Heart left ventricle (tissue), 16 donors: ENCODE data around the gene POTEJ. TPM values are rescaled to one million over a fixed set of nuclear protein-coding genes. Genes with fewer than 3 reads are reported as not detected.
"Not testable (repeated sequence)": the region's sequence is repeated elsewhere in the genome, so short reads cannot be mapped to it uniquely, and the experiment has no call there.

ENCODE experiments used
- ATAC-seq, 4 donors: fragments of 200-7000 bp; cut with Tn5 transposase; one replicate each; pipeline ENCODE4 v1.9.1; 2020 to 2022; ENCODE audit warnings: moderate library complexity in 4 of 4, mild to moderate bottlenecking in 3 of 4, moderate number of reproducible peaks in 1 of 4
- DNase-seq, 5 donors: peaks; one replicate each; pipeline ENCODE4 v3.0.0-alpha.2; 2020
- H3K27ac ChIP-seq, 12 donors: fragments of 200-600 bp; sonication (generic) in 4 of 12; one replicate each; pipeline versions ENCODE4 v1.5.0 to v1.8.0; 2016 to 2022; ENCODE audit warnings: mild to moderate bottlenecking in 2 of 12
- H3K27me3 ChIP-seq, 9 donors: fragments of 200-600 bp; sonication (generic) in 2 of 9; one replicate each; pipeline versions ENCODE4 v1.5.1 to v1.8.0; 2016 to 2022; ENCODE audit warnings: mild to moderate bottlenecking in 3 of 9
- H3K36me3 ChIP-seq, 9 donors: fragments of 200-600 bp; sonication (generic) in 2 of 9; one replicate each; pipeline versions ENCODE4 v1.5.0 to v1.8.0; 2018 to 2022; ENCODE audit warnings: mild to moderate bottlenecking in 2 of 9
- H3K4me1 ChIP-seq, 12 donors: fragments of 200-600 bp; sonication (generic) in 4 of 12; one replicate each; pipeline versions ENCODE4 v1.5.0 to v1.8.0; 2016 to 2022; ENCODE audit warnings: mild to moderate bottlenecking in 3 of 12
- H3K4me3 ChIP-seq, 12 donors: fragments of 200-600 bp; sonication (generic) in 4 of 12; one replicate each; pipeline versions ENCODE4 v1.5.0 to v1.8.0; 2017 to 2022; ENCODE audit warnings: mild to moderate bottlenecking in 9 of 12, moderate library complexity in 4 of 12
- H3K9me3 ChIP-seq, 12 donors: fragments of 200-600 bp; sonication (generic) in 4 of 12; one replicate each; pipeline versions ENCODE4 v1.5.0 to v1.8.0; 2016 to 2022; ENCODE audit warnings: mild to moderate bottlenecking in 1 of 12
- WGBS, 4 donors: extraction: QIAGEN DNeasy Blood & Tissue Kit in 2 of 4; methylation state at CpG; one replicate each; pipeline versions ENCODE4 v1.1.5 to v1.1.7; 2013 to 2018; 5-methylcytosine and 5-hydroxymethylcytosine counted together
- intact Hi-C, 10 donors: fragments of 100-400 bp; cut with DNase I; formaldehyde crosslinking; loops; one replicate each; pipeline versions ENCODE4 v1.11.1 to v1.14.2; 2022
- polyA plus RNA-seq, 2 donors: library from polyadenylated mRNA; stranded (reverse); fragments of 200-250 nt; gene quantifications; one replicate each; pipeline ENCODE4 v1.2.3, GENCODE V29; 2013
- total RNA-seq, 9 donors: library from RNA; depleted of rRNA in 2 of 9; stranded (reverse); fragments of >200 nt in 2 of 9; fragmentation: NEBNext Ultra II Directional in 3 of 9; extraction: Animal tissue kit (Norgen Biotek cat#: 25700) in 3 of 9; gene quantifications; one replicate each; pipeline versions ENCODE4 v1.1.0 to v1.2.4, GENCODE V29; 2016 to 2023
- donor health status: ischemic (EF 13 %, LVEDD 7.1; RV severe dilation, severe dysfunction).
- donor health status: healthy with polysubstance abuse.
- donor health status: DM: no; HTN: yes; CAD: no.
- donor health status: DM: no; HTN: no; CAD: no.
- donor health status: ischemic (EF 25% LVEDD 6.9; RV normal size, moderate dysfunction).
- donor health status: ischemic (EF 25% LVEDD 5.7; RV mildly dilated, moderate dysfunction).
- donor health status: healthy.
- donor health status: DM: yes; HTN: yes; CAD: no.
- donor health status: ischemic (EF 35%, LVEDD 5.7; RV mildly dilated, moderate dysfunction).
- donor health status: nonischemic (EF 11% LVEDD 7.7; RV severe dilation, severe dysfunction).
- donor health status: DM: yes; HTN: yes; CAD: no.
- donor health status: PGD.
- donor health status: ischemic (EF 29% LVEDD 5.4; RV normal size, mild dysfunction).
- donor health status: nonischemic (EF 23%, LVEDD 6.1; RV moderate dilation, normal function).

Gene POTEJ
- total and polyA plus RNA-seq, 11 donors = 0.10 TPM; not detected in 10

GRCh38 chr2:130588688-130589458, 22.4 kb upstream of the POTEJ start:
- H3K4me1 ChIP-seq, H3K27ac ChIP-seq, H3K4me3 ChIP-seq, H3K27me3 ChIP-seq, H3K36me3 ChIP-seq, intact Hi-C loops, DNase-seq, H3K9me3 ChIP-seq: not testable (repeated sequence)
- ATAC-seq = peak in 1 of 4 donors; percentile 21
- WGBS, 4 donors = 70 to 100% methylated on average over 1 of the region's 11 CpGs; no CpG with 5 or more reads in 2 of the 4 donors

DNA sequence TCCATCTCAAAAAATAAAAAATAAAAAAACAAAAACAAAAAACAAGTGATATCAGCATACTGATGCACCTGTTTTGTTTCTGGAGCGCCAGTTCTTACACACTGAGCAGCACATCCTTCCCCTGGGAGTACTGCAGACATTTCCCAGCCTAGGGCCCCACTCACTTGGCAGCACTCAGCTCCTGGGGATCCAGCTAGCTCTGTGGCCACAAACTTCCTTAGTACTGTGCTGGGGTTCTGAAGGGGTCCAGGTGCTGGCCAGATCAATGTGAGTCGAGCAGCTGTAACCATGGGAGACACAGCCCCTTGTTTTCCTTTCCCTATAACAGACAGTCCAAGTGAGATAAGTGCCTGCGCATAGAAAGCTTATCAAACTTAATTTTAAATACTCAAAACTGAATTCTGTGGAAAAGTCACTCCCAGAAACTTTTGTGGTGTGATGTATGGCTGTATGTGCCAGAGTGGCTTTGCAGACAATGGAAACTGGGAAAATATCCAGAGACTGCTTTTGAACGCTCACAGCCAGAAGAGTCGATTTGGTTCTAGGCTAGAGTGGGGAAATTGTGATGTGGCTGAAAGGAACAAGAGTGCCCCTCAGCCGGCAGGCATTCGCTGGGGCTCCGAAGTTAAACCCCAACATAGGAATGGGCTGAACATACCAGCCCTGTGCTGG, 20.9 kb upstream of the POTEJ start:
- H3K4me3 ChIP-seq, H3K4me1 ChIP-seq, H3K27ac ChIP-seq, H3K9me3 ChIP-seq, intact Hi-C loops, H3K36me3 ChIP-seq, DNase-seq, H3K27me3 ChIP-seq: not testable (repeated sequence)
- ATAC-seq = peak in 1 of 4 donors; percentile 46
- WGBS, 4 donors = 9 to 20% (median 13%) methylated on average over 5 of the region's 8 CpGs

GRCh38 chr2:130590842-130591359, 20.3 kb upstream of the POTEJ start:
- peak; percentile 25 to 61 (median 48) for ATAC-seq
- H3K9me3 ChIP-seq, H3K27me3 ChIP-seq, H3K36me3 ChIP-seq, intact Hi-C loops, H3K4me3 ChIP-seq, H3K27ac ChIP-seq, H3K4me1 ChIP-seq: not testable (repeated sequence)
- DNase-seq = peak in 1 of 5 donors; percentile 3
- 0 to 15% (median 7%) methylated on average over 4 to 5 of the region's 7 CpGs for WGBS, 4 donors

- H3K4me3 ChIP-seq, H3K27me3 ChIP-seq, intact Hi-C loops, H3K27ac ChIP-seq, H3K36me3 ChIP-seq, DNase-seq, H3K9me3 ChIP-seq, H3K4me1 ChIP-seq: not testable (repeated sequence)
- WGBS, 4 donors = 39 to 61% (median 53%) methylated on average over 6 to 8 of the region's 40 CpGs
- ATAC-seq = peak in 2 of 4 donors; percentile 35 to 58
These were observed 18.3 kb upstream of the POTEJ start for GRCh38 chr2:130592791-130593414.

DNA sequence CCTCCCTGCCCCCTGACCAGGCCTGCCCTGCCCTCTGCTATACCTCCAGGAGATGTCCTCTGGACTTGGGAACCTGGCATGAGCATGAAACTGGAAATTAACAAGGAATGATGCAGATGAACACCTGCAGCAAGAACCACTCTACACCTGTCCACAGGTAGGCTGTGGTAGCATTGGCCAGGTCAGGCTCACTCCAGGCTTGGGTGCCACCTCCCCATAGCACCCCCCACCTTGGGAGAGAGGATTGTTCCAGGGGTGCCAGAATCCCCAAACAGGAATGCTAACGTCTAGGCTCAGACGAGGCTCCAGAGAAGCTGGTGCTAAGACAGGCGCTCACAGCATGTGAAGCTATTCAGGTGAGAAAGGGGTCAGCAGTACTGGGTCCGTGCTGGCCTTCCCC, 17.2 kb upstream of the POTEJ start:
- 73 to 100% (median 82%) methylated on average over 2 to 3 of the region's 4 CpGs for WGBS, 4 donors
- H3K27ac ChIP-seq, H3K9me3 ChIP-seq, H3K4me3 ChIP-seq, H3K27me3 ChIP-seq, H3K4me1 ChIP-seq, intact Hi-C loops, H3K36me3 ChIP-seq: not testable (repeated sequence)
- DNase-seq (peak in 1 of 5 donors; percentile 11), ATAC-seq (peak in 1 of 4 donors; percentile 10)

DNA sequence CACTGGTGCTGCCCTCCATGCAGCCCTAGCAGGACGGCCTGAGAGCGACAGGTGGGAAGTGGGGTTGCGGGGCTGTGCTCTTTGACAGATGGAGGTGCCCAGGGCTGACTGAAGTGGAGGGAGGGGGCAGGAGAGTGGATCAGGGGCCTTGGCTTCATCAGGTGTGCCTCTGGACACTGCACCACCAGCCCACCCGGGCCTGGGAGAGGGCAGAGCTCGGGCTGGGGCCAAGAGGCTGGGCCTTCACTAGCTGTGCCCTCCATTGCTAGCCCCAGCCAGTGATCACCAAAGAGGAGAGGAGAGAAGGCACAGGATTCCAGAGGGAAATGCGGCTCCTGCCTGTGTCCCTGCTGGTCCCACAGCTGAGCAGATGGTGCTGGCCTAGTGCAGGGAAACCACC, 14.5 kb upstream of the POTEJ start:
- peak in 1 of 5 donors; percentile 54 for DNase-seq
- H3K4me1 ChIP-seq, H3K9me3 ChIP-seq, H3K36me3 ChIP-seq, H3K4me3 ChIP-seq, H3K27ac ChIP-seq, H3K27me3 ChIP-seq, intact Hi-C loops: not testable (repeated sequence)
- 72 to 86% (median 79%) methylated on average over 2 of the region's 6 CpGs; no CpG with 5 or more reads in 1 of the 4 donors for WGBS, 4 donors
- ATAC-seq = peak in 1 of 4 donors; percentile 32

GRCh38 chr2:130597994-130598393, 13.2 kb upstream of the POTEJ start:
- intact Hi-C loops, ATAC-seq, H3K27me3 ChIP-seq, H3K4me3 ChIP-seq, H3K9me3 ChIP-seq, H3K36me3 ChIP-seq, H3K27ac ChIP-seq, DNase-seq, H3K4me1 ChIP-seq: not testable (repeated sequence)
- no CpG with 5 or more reads among the region's 22 CpGs for WGBS, 4 donors

- H3K9me3 ChIP-seq, ATAC-seq, H3K27me3 ChIP-seq, intact Hi-C loops, H3K4me1 ChIP-seq, H3K27ac ChIP-seq, DNase-seq, H3K36me3 ChIP-seq, H3K4me3 ChIP-seq: not testable (repeated sequence)
- 40 to 62% (median 53%) methylated on average over 13 to 14 of the region's 15 CpGs for WGBS, 4 donors
These were observed 12.8 kb upstream of the POTEJ start for GRCh38 chr2:130598463-130598862.

- H3K9me3 ChIP-seq, intact Hi-C loops, H3K27ac ChIP-seq, ATAC-seq, H3K27me3 ChIP-seq, H3K36me3 ChIP-seq, H3K4me3 ChIP-seq, H3K4me1 ChIP-seq, DNase-seq: not testable (repeated sequence)
- WGBS, 4 donors = no CpG with 5 or more reads among the region's 6 CpGs
These were observed 11.8 kb upstream of the POTEJ start, which contains the start of gene CFC1 for GRCh38 chr2:130599393-130599792. CFC1 (minus strand) TSS chr2:130599575; CDS start chr2:130599287, 288 bp downstream.

DNA sequence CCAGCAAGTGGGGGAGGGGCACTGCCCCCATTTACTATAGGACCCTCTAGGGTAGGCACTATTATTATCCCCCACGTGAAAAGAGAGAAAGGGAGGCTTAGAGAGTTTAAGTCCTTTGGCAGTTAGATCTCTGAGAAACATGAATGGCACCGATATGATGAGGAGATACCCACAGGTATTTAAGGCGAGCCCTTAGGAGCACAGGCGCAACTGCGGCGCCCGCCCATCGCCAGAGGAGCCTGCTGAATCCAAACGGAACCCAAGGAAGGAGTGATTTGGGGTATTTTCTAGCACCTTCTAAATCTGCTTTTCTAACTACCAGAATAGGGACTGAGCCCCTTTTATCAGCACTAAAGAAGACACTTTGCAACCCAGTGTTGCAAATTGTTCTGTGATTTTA, 11.3 kb upstream of the POTEJ start:
- 80 to 93% (median 86%) methylated on average over 7 to 8 of the region's 9 CpGs for WGBS, 4 donors
- intact Hi-C loops, H3K4me3 ChIP-seq, H3K27me3 ChIP-seq, DNase-seq, H3K36me3 ChIP-seq, ATAC-seq, H3K4me1 ChIP-seq, H3K27ac ChIP-seq, H3K9me3 ChIP-seq: not testable (repeated sequence)
